ENCODE measurements around the gene CEP83.

DNA sequence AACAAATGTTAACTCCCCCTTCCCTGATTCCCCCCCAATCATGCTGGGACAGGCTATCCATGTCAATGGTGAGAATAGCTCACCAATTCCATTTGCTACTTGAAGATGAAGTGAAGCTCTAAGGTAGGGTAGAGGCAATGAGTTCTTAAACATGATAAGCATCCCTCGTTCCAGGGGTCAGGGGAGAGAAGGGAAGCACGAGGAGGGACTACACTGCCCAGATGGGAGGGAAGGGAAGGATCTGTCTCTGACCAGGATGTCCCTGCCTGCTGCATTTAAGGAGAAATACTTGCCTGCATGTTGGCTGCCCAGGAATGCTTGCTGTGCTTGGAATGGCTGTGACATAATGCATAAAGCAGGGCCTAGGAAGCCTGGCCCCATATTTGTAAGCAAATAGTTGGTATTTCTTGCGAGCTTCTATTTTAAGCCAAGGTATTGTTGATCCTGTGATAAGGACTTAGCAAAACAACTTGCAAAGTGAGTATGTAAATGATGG lies 155.1 kb downstream of the CEP83 start:
- no peak for TF ChIP-seq EZH2 (IDR thresholded peaks at IDR 0.05; ENCODE audit: insufficient read depth, poor library complexity, severe bottlenecking)
- TF ChIP-seq EZH2phosphoT487 (IDR thresholded peaks at IDR 0.05; ENCODE audit: insufficient read depth, low read depth) = no peak
